ENCODE data around the gene ST6GALNAC6. TPM values are rescaled to one million over a fixed set of nuclear protein-coding genes. Genes with fewer than 3 reads are reported as not detected.
A peak's percentile ranks its signal among the peaks of the same experiment; 100 is the strongest.

Gene ST6GALNAC6, protein sequence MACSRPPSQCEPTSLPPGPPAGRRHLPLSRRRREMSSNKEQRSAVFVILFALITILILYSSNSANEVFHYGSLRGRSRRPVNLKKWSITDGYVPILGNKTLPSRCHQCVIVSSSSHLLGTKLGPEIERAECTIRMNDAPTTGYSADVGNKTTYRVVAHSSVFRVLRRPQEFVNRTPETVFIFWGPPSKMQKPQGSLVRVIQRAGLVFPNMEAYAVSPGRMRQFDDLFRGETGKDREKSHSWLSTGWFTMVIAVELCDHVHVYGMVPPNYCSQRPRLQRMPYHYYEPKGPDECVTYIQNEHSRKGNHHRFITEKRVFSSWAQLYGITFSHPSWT
- 39.9 and 44.0 TPM in 2 replicates for total RNA-seq

DNA sequence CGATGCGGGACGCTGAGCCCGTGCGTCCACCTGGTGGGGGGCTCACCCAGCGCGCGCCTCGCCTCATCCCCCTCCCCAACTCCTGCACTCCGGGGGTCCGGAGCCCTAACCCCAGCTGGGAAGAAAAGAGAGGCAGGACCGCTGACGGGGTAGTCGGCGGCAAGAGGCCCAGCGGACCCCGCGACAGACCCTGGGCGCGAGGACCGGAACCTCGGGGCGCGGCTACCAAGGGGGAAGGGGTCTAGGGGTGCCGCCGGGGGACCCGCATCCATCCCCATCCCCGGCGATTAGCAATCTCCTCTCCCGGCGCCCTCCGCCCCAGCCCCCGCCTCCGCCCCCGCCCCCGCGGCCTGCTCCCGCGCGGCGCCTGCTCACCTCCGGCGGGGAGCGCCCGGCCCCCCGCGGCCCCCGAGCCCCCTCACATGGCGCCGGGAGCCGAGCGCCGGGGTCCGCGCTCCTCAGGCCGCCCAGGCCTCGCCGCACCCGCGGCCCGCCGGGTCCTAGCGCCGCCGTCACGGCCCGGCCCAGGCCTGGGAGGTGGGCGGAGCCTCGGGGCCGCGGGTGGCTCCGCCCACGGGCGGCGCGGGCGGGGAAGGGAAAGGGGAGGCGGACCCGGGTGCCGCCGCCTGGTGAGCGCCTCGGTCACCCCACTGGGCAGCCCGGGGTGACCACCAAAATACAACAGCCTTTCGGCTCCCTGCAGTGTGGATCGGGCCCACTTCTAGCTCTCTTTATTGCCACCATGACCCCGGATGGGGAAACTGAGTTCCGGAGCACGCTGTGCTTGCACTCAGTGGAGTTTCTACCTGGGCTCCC, at the start of gene ST6GALNAC6:
Gene ST6GALNAC6 (minus strand): TSS at position 476 of the 816 bp plus-strand sequence. CDS start 1,622 bp downstream, outside the sequence.
- TF ChIP-seq, protein P1, sequence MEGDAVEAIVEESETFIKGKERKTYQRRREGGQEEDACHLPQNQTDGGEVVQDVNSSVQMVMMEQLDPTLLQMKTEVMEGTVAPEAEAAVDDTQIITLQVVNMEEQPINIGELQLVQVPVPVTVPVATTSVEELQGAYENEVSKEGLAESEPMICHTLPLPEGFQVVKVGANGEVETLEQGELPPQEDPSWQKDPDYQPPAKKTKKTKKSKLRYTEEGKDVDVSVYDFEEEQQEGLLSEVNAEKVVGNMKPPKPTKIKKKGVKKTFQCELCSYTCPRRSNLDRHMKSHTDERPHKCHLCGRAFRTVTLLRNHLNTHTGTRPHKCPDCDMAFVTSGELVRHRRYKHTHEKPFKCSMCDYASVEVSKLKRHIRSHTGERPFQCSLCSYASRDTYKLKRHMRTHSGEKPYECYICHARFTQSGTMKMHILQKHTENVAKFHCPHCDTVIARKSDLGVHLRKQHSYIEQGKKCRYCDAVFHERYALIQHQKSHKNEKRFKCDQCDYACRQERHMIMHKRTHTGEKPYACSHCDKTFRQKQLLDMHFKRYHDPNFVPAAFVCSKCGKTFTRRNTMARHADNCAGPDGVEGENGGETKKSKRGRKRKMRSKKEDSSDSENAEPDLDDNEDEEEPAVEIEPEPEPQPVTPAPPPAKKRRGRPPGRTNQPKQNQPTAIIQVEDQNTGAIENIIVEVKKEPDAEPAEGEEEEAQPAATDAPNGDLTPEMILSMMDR (IDR thresholded peaks at IDR 0.05; ENCODE audit: insufficient read depth, low read depth, low read length), result no peak
- peak within 1 kb of the TSS; percentile 83 for H3K4me3 ChIP-seq (ENCODE audit: low read depth, low read length)
- peak; percentile 74 for DNase-seq (ENCODE audit: low read depth)

DNA sequence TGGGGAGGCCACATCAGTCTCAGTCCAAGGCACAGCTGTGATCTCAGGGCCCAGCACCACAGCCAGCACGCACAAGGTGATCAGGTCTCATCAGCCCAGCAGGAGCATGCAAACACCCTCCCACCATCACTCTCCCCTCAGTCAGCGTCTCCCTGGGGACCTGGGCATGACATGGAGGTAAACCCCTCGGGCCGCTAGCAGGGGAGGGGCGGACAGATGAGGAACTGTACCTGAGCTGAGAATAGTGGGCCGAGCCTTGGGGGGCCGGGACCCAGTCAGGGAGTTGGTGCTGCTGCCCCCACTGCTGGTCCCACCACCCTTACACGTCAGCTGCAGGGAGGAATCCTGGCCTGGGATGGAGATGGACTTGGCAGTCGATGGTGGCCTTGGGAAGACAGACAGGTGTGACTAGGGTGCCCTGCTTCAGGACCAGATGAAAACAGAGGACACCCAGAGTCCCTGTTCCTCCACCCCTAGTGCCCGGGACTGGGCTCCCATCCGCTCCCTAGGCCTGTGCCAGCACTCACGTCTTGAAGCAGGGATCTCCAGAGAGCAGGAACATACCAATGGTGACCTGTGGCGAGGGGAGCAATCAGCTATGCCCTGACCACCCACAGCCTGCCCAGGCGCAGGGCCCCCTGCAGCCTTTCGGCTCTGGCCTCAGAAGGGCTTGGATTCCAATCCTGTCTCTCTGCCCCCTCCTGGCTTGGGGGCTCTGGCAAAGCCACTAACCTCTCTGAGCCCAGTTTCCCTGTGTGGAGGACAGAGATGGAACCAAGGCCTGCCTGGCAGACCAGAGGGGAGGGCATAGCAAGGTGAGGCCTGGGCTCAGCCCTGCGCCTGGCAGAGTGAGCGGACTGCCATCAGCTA, 48.7 kb upstream of the ST6GALNAC6 start:
- DNase-seq (ENCODE audit: low read depth), result no peak
- no peak overlapping the region for H3K4me3 ChIP-seq (ENCODE audit: low read depth, low read length)

DNA sequence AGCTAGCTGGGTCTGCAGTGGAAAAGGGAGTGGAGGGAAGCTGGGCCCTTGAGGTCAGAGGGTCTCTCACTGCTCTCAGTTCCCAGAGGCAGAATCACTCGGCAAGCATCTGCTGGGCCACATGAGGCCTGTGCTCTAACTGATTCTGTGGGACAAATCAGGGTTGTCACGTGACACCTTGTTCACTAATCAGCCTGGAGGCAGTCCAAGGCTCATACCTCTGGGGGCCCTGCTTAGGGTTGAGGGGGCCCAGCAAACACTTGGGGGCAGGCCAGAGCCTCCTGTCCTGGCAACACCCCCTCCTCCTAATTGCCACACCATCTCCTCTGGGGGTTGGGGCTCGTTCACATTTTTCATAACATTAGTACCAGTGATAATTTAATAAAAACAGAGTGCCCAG, 47.3 kb upstream of the ST6GALNAC6 start:
- no peak overlapping the region for H3K4me3 ChIP-seq (ENCODE audit: low read depth, low read length)
- TF ChIP-seq, protein P1 (IDR thresholded peaks at IDR 0.05; ENCODE audit: insufficient read depth, low read depth, low read length), result no peak
- DNase-seq (ENCODE audit: low read depth), result no peak

More for the DNA sequence above, 48.7 kb upstream of the ST6GALNAC6 start:
- TF ChIP-seq, protein P1 (IDR thresholded peaks at IDR 0.05; ENCODE audit: insufficient read depth, low read depth, low read length), result no peak

DNA sequence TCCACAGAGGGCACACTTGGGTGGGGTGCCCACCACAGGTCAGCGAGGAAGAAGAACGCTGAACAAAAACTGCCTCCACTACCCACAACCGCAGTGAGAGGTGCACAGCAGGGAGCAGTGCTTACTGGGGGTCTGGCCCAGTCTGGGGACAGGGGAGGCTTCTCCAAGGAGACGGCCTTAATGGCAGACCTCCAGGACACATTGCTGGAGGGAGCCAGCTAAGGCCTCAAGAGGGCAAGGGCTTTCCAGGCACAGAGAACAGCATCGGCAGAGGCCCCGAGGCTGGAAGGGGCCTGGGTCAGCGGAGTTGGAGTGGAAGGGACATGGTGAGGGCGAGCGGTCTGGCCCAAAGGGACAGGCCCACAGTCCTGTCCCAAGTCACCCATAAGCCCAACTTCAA, 46.5 kb upstream of the ST6GALNAC6 start:
- TF ChIP-seq, protein P1 (IDR thresholded peaks at IDR 0.05; ENCODE audit: insufficient read depth, low read depth, low read length), result no peak
- DNase-seq (ENCODE audit: low read depth), result no peak
- no peak overlapping the region for H3K4me3 ChIP-seq (ENCODE audit: low read depth, low read length)

DNA sequence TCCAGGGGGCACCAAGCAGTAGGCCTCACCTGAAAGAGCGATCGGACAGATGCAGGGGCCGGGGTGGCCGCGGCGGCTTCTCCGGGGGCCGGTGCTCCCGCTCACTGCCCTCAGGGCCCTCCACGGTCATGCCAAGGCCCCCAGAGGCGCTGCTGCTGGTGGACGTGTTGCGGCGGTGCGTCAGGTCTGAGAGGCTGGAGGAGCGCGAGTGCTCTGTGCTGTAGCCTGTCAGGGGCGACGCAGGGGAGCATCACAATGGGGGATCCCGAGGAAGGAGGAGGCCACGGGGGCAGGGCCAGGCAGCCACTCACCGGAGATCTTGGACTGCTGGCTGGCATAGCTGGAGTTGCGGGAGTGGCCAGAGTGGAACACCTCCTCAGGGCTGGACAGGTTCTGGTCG, 45.9 kb upstream of the ST6GALNAC6 start:
- TF ChIP-seq, protein P1 (IDR thresholded peaks at IDR 0.05; ENCODE audit: insufficient read depth, low read depth, low read length), result no peak
- H3K4me3 ChIP-seq (ENCODE audit: low read depth, low read length), result no peak overlapping the region
- no peak for DNase-seq (ENCODE audit: low read depth)

DNA sequence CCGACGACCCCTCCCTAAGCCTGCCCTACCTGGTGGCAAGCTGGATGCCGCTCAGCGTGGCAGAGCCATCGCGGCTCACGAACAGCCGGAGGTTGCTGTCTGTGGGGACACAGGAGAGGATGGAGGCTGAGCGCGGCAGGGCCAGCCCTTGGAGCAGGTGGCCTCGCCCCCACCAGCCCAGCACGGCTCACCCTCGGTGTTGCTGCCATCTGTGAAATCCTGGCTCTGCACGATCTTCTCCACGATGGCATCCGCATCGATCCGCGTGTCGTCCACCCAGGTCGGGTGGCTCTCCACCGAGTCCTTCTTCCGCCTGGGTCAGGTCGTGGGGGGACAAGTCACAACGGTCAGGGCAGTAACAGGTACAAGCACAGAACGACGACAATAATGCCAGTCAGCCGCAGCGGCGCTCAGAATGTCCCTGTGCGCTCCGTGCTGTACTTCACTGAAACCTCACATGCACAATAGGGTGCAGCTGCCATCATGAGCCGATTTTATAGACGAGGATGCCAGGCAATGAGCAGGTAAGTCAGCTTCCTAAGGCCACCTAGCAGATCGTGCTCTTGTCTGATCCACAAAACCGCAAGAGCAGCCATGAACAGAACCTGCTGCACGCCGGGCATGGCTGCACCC, 45.3 kb upstream of the ST6GALNAC6 start:
- H3K4me3 ChIP-seq (ENCODE audit: low read depth, low read length), result no peak overlapping the region
- TF ChIP-seq, protein P1 (IDR thresholded peaks at IDR 0.05; ENCODE audit: insufficient read depth, low read depth, low read length), result no peak
- DNase-seq (ENCODE audit: low read depth), result no peak
